A549 (cell line): ENCODE measurements around the gene RET. TPM values are rescaled to one million over a fixed set of nuclear protein-coding genes. Genes with fewer than 3 reads are reported as not detected.

Experiments used
- ATAC-seq, 2 experiments: fragments of 200-7000 bp in 1 of 2; fragments of >200 bp in 1 of 2; cut with Nextera tagmentation in 1 of 2; cut with Tn5 transposase in 1 of 2; 3 replicates each; pipeline versions ENCODE4 v1.8.0 to v1.9.1; 2018 to 2020; ENCODE audit warnings: mild to moderate bottlenecking in 1 of 2, moderate library complexity in 1 of 2
- CTCF ChIA-PET: fragments of 300-600 bp; sonication (Branson Sonifier 250); formaldehyde crosslinking; extraction: SDS; loops from one replicate; lab custom pipeline; 2021; ENCODE audit warnings: antibody characterized with exemption, inconsistent platforms; lab: Yijun Ruan, JAX
- POLR2A ChIA-PET: fragments of 350-600 bp; formaldehyde crosslinking; extraction: SDS; loops from one replicate; lab custom pipeline; 2021; ENCODE audit warnings: antibody characterized with exemption, inconsistent platforms; lab: Yijun Ruan, JAX
- DNase-seq, 2 experiments: peaks; one replicate each; pipeline versions ENCODE4 v3.0.0 to v3.0.0-alpha.2; 2011 to 2016; ENCODE audit warnings: low read depth in 1 of 2, low spot score in 1 of 2
- FAIRE-seq: peaks from 2 replicates; lab custom pipeline; 2011; peaks lifted over from hg19 to GRCh38; lab: Jason Lieb, UNC
- H3K27ac ChIP-seq, 2 experiments: fragments of >200 bp; sonication (Bioruptor Twin); formaldehyde crosslinking; 3 replicates each; pipeline ENCODE4 v1.5.1; 2016 to 2017
- H3K4me1 ChIP-seq: fragments of >200 bp; sonication (Bioruptor Twin); formaldehyde crosslinking; 3 replicates; pipeline ENCODE4 v1.6.1; 2016
- H3K4me2 ChIP-seq: fragments of >200 bp; sonication (Bioruptor Twin); formaldehyde crosslinking; 3 replicates; pipeline ENCODE4 v1.6.1; 2016
- H3K4me3 ChIP-seq: fragments of >200 bp; sonication (Bioruptor Twin); formaldehyde crosslinking; 3 replicates; pipeline ENCODE4 v1.5.1; 2016
- H3K9me3 ChIP-seq: fragments of >200 bp; sonication (Bioruptor Twin); formaldehyde crosslinking; 3 replicates; pipeline ENCODE4 v1.6.1; 2016
- BHLHE40 ChIP-seq: IDR thresholded peaks from 2 replicates; pipeline ENCODE4 v1.6.1; 2012; ENCODE audit warnings: low read depth, low read length, inconsistent platforms
- CBX8 ChIP-seq: fragments of 200-600 bp; sonication (generic); IDR thresholded peaks from 2 replicates; pipeline ENCODE4 v1.6.1; 2016
- CTCF ChIP-seq: fragments of >200 bp; sonication (Bioruptor Twin); formaldehyde crosslinking; IDR thresholded peaks from 3 replicates; pipeline ENCODE4 v1.5.1; 2016
- E2F6 ChIP-seq: IDR thresholded peaks from 2 replicates; pipeline ENCODE4 v1.6.1; 2012; ENCODE audit warnings: low read depth, borderline replicate concordance
- EHF ChIP-seq: fragments of 250-450 bp; sonication (Bioruptor Pico); IDR thresholded peaks from 2 replicates; pipeline ENCODE4 v1.5.0; 2020; ENCODE audit warnings: mild to moderate bottlenecking
- FOSB ChIP-seq: fragments of 250-450 bp; sonication (Bioruptor Pico); IDR thresholded peaks from 2 replicates; pipeline ENCODE4 v1.5.0; 2020; ENCODE audit warnings: mild to moderate bottlenecking, moderate library complexity
- HDAC2 ChIP-seq: fragments of 200-600 bp; sonication (generic); IDR thresholded peaks from 2 replicates; pipeline ENCODE4 v1.6.1; 2016
- HEYL ChIP-seq: fragments of 250-450 bp; sonication (Bioruptor Pico); IDR thresholded peaks from 2 replicates; pipeline ENCODE4 v1.8.0; 2021; ENCODE audit warnings: mild to moderate bottlenecking, moderate library complexity
- HOXA7 ChIP-seq: fragments of 250-450 bp; sonication (Bioruptor Pico); IDR thresholded peaks from 2 replicates; pipeline ENCODE4 v1.5.0; 2020; ENCODE audit warnings: mild to moderate bottlenecking, moderate library complexity
- JUNB ChIP-seq: fragments of >200 bp; sonication (Bioruptor Twin); formaldehyde crosslinking; IDR thresholded peaks from 2 replicates; pipeline ENCODE4 v1.6.1; 2016
- KDM1A ChIP-seq: fragments of 200-600 bp; sonication (generic); IDR thresholded peaks from 2 replicates; pipeline ENCODE4 v1.6.1; 2016; ENCODE audit warnings: low read depth, mild to moderate bottlenecking
- NFE2L2 ChIP-seq: fragments of 150-350 bp; conservative IDR thresholded peaks from 2 replicates; pipeline ENCODE4 v1.6.1; 2014; ENCODE audit warnings: low read length
- POLR2AphosphoS2 ChIP-seq: conservative IDR thresholded peaks from 2 replicates; pipeline ENCODE4 v1.6.1; 2012; ENCODE audit warnings: low read length, improper control_type of control experiment, inconsistent platforms
- RAD21 ChIP-seq, 2 experiments: fragments of >200 bp in 1 of 2; sonication (Bioruptor Twin) in 1 of 2; formaldehyde crosslinking in 1 of 2; IDR thresholded peaks in 1 of 2; conservative IDR thresholded peaks in 1 of 2; 2 replicates in 1 of 2; 3 replicates in 1 of 2; pipeline ENCODE4 v1.6.1; 2012 to 2018; ENCODE audit warnings: inconsistent platforms in 1 of 2
- SMC3 ChIP-seq: fragments of >200 bp; sonication (Bioruptor Twin); formaldehyde crosslinking; IDR thresholded peaks from 3 replicates; pipeline ENCODE4 v1.6.1; 2018; ENCODE audit warnings: inconsistent platforms
- TFCP2L1 ChIP-seq: fragments of 250-450 bp; sonication (Bioruptor Pico); IDR thresholded peaks from 2 replicates; pipeline ENCODE4 v1.5.0; 2021; ENCODE audit warnings: mild to moderate bottlenecking
- TP53 ChIP-seq: fragments of 250-450 bp; sonication (Bioruptor Pico); IDR thresholded peaks from 2 replicates; pipeline ENCODE4 v1.5.0; 2021; ENCODE audit warnings: mild to moderate bottlenecking, moderate library complexity
- ZFP36 ChIP-seq: fragments of 450-650 bp; IDR thresholded peaks from 2 replicates; pipeline ENCODE4 v1.6.1; 2014; ENCODE audit warnings: borderline replicate concordance; ENCODE audit not compliant: partially characterized antibody
- ZNF302 ChIP-seq: fragments of 250-450 bp; sonication (Bioruptor Pico); IDR thresholded peaks from 2 replicates; pipeline ENCODE4 v1.9.0; 2021; ENCODE audit warnings: inconsistent platforms, mild to moderate bottlenecking, moderate library complexity
- ZSCAN20 ChIP-seq: fragments of 250-450 bp; sonication (Bioruptor Pico); IDR thresholded peaks from 2 replicates; pipeline ENCODE4 v1.8.0; 2022; ENCODE audit warnings: mild to moderate bottlenecking, moderate library complexity
- WGBS: methylation state at CpG from one replicate; pipeline ENCODE4 v1.1.6; 2017; ENCODE audit errors: missing lambda C conversion rate; 5-methylcytosine and 5-hydroxymethylcytosine counted together
- polyA plus RNA-seq, 4 experiments: library from polyadenylated mRNA; depleted of rRNA in 3 of 4; stranded (reverse); fragments of >200 nt; fragmentation: RNase III in 1 of 4; extraction: RNeasy Plus Mini Kit Qiagen cat#74134 plus additional on column Dnase treatment in 1 of 4; gene quantifications; 2 replicates in 3 of 4; 3 replicates in 1 of 4; pipeline ENCODE4 v1.2.3, GENCODE V29; 2011 to 2017
- TF ChIP-seq, protein P1 (sequence below): fragments of >200 bp; sonication (Bioruptor Twin); formaldehyde crosslinking; IDR thresholded peaks from 3 replicates; pipeline ENCODE4 v1.6.1; 2016

RET gene
- polyA plus RNA-seq, 2 of the 4 experiments (the other 2 are of a cell fraction), result 0.08 to 0.41 TPM

GRCh38 chr10:43132867-43133787 is 56.3 kb downstream of the RET start:
- FAIRE-seq (no peak), DNase-seq (no peak), ATAC-seq (no peak)
- WGBS, result 61% methylated on average over 3 of the region's 3 CpGs
- no peak overlapping the region for H3K4me2 ChIP-seq
- TF ChIP-seq HDAC2 (no peak), ZFP36 (no peak)
- CTCF ChIA-PET, result interaction anchor here (0.7 to 1.1 kb wide), 4 partner anchors 11 to 380 kb away, joined by 3 to 5 read pairs (median 4); no protein-coding TSS in a partner anchor
- no peaks in the 10 kb centered on the region for H3K9me3 ChIP-seq
- H3K27ac ChIP-seq, result no peak overlapping the region
- peaks cover 10% of the 10 kb centered on the region; the same call in 1 of the 3 replicates for H3K4me1 ChIP-seq
- POLR2A ChIA-PET, result no interaction called here
- H3K4me3 ChIP-seq, result no peak overlapping the region

DNA sequence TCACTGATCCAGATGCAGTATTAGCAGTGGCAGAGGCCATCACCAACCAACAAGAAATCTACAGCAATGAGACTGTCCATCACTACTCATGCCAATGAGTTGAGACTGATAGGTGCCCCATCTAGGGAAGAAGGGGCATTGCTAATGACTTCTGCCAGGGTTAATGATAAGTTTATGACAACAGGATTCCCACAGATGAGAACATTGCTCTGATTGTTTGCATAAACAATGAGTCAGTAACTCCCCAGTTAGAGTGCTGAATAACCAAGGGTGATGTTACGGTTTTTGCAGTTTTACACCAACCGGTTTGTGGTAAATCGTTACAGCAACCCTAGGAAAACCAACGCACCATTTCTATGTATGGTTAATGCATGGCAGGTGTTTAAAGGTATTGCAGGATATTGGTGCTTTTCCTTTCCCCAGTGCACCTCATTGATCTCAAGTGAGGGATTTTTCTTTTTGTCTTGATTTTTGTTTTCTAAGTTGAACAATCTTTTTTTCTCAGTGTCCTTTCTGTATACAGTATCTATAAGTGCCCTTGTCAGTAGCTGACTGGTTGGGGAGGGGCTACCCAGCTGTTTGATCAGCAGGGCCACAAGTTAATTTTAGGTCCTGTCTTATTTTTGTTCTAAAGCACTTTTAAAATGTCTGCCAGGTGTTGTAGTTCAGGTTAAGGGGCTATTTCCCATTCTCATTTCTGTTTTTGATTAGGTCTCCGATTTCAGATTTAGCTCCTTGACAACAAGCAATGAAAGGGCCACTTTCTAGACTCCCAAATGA is 57.4 kb downstream of the RET start:
- no peaks in the 10 kb centered on the region for H3K9me3 ChIP-seq
- 55% methylated on average over 5 of the region's 5 CpGs for WGBS
- TF ChIP-seq EHF (CRISPR knock-in tag) (no peak), HEYL (no peak), JUNB (no peak), ZSCAN20 (CRISPR knock-in tag) (no peak), KDM1A (no peak), SMC3 (no peak), RAD21 (conservative IDR thresholded peaks at IDR 0.05 in 1 of 2, IDR thresholded peaks at IDR 0.05 in 1 of 2) (no peak), E2F6 (no peak), TP53 (CRISPR knock-in tag) (no peak), NFE2L2 (no peak), POLR2AphosphoS2 (no peak), CTCF (no peak), FOSB (CRISPR knock-in tag) (no peak), BHLHE40 (no peak), TFCP2L1 (CRISPR knock-in tag) (no peak), CBX8 (no peak), HOXA7 (CRISPR knock-in tag) (no peak), ZNF302 (CRISPR knock-in tag) (no peak)
- TF ChIP-seq, protein P1, sequence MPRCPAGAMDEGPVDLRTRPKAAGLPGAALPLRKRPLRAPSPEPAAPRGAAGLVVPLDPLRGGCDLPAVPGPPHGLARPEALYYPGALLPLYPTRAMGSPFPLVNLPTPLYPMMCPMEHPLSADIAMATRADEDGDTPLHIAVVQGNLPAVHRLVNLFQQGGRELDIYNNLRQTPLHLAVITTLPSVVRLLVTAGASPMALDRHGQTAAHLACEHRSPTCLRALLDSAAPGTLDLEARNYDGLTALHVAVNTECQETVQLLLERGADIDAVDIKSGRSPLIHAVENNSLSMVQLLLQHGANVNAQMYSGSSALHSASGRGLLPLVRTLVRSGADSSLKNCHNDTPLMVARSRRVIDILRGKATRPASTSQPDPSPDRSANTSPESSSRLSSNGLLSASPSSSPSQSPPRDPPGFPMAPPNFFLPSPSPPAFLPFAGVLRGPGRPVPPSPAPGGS, result no peak
- TF ChIP-seq, all 56 proteins: peak for 0
- ATAC-seq (no peak), DNase-seq (no peak), FAIRE-seq (no peak)
- ChIA-PET POLR2A (no interaction called here), CTCF (interaction anchor here (0.9 kb wide), 1 partner anchor 29 kb away, joined by 3 read pairs; no protein-coding TSS in a partner anchor)
- H3K4me1 ChIP-seq, result peaks cover 10% of the 10 kb centered on the region; the same call in 1 of the 3 replicates
- H3K27ac ChIP-seq, result no peak overlapping the region
- peak overlapping the region; percentile 27; the same call in 1 of the 3 replicates for H3K4me2 ChIP-seq
- no peak overlapping the region for H3K4me3 ChIP-seq
